Measurements from ENCODE around the gene THBS4.

THBS4 gene

DNA sequence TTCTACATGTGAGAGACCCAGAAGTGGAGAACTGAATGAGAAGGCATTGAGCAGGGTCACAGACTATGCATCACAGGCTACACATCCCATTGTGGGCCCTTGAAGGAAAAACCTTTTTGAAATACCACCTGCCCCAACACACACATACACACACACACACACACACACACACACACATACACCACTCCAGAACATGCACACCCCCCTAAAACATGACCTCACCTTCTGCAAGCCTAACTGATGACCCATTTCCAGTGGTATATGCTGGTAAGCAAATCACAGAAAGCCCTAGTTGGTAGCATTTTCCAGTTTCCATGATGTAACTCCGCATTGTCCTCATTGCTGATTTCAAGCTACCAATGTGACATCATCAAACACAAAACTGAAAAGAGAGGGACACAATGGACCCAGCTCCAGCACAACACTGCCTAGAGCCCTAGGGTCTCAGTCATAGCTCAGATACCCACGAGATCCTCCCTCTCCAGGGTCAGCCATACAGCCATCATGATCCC, 36.4 kb downstream of the THBS4 start:
- Histone ChIP-seq H3K4me1 (peaks cover 76% of the 10 kb centered on the region), H3K27ac (peak overlapping the region; percentile 88; the same call in 1 of the 2 replicates), H3K9ac (no peak overlapping the region), H3K4me3 (peak overlapping the region; percentile 51; the same call in 1 of the 2 replicates), H3K4me2 (peak overlapping the region; percentile 82), H3K36me3 (peaks cover 7% of the 10 kb centered on the region; the same call in 1 of the 2 replicates), H3K27me3 (no peaks in the 10 kb centered on the region), H4K20me1 (no peaks in the 10 kb centered on the region), H3K9me3 (no peaks in the 10 kb centered on the region)
- no peak for TF ChIP-seq Cebpa-rat (IDR thresholded peaks at IDR 0.05)

DNA sequence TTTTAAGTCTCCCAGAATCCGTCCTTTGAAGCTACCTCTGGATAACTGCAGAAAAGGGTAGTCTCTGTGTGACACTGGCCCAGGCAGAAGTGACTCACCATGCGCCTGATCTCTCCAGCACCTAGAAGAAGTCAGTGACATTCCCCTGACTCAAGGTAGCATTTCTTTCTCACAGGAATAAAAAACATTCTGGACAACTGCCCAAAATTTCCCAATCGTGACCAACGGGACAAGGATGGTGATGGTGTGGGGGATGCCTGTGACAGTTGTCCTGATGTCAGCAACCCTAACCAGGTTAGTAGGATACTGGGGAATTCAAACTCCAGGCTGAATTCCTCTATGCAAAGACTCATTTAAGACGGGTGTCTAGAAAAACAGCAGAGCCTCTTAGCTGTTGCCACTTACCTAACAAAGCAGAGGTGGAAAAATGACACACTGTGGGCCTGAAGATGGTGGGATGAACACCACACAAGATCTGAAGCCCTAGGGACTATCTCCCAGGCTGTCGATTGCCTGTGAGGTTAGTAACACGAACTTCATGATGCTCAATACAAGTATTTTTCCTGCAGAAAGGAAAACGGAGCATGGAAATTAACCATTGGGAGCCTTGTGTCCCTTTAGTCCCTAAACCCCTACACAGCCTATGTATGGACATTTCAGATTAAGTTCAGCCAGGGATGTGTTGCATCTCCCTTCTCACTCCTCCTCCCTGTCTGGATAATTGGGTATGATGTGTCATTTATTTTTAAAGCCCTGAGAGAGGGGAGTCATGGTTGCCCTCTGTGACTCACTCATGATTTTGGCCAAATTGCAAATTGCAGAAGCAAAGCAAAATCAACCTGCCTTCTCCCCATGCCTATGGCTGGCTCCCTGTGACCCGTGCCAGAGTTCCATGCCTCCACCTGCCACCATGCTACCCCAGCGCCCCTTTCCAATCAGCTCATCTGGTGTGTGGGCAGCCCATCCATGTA, 37.2 kb downstream of the THBS4 start:
- peaks cover 15% of the 10 kb centered on the region; the same call in 1 of the 2 replicates for H3K36me3 ChIP-seq
- H3K27ac ChIP-seq, result no peak overlapping the region
- no peaks in the 10 kb centered on the region for H3K9me3 ChIP-seq
- TF ChIP-seq Cebpa-rat (IDR thresholded peaks at IDR 0.05), result no peak
- peak overlapping the region; percentile 82; the same call in 1 of the 2 replicates for H3K4me2 ChIP-seq
- H4K20me1 ChIP-seq, result no peaks in the 10 kb centered on the region
- peaks cover 77% of the 10 kb centered on the region for H3K4me1 ChIP-seq
- H3K27me3 ChIP-seq, result no peaks in the 10 kb centered on the region
- H3K9ac ChIP-seq, result no peak overlapping the region
- H3K4me3 ChIP-seq, result no peak overlapping the region

DNA sequence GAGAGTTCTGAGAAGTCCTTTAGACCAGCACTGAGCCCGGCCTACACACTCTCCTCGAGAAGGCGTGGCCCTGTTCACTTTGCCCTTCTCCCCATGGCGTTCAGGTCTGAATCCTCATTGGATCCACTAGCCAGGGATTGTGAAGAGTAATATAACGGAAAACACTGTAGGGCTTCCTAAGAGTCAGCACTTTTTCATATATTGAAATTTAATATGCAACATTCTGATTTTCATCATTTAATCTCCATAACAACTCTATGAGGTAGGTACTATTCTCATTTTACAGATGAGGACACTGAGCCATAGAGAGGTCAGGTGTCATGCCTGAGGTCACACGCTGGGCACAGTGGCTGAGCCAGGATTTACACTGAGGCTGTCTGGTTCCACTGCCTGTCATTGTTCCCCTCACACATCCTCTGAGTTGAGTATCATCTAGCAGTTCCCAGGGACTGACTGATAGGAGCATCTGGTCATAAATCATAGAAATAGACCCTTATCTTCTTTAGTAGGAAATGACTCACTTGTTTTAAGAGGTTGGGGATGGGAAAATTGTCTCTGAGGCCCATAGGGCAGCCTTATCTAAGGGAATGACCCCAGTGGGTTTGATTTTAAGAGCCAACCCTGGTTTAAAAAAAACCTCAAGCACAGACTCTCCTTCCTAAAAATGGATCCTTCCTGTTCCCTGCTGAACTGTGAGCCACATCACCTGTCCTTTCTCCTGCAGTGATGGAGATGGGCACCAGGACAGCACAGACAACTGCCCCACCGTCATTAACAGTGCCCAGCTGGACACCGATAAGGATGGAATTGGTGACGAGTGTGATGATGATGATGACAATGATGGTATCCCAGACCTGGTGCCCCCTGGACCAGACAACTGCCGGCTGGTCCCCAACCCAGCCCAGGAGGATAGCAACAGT, 41.2 kb downstream of the THBS4 start:
- Histone ChIP-seq H3K27ac (peak overlapping the region; percentile 48; the same call in 1 of the 2 replicates), H3K9ac (no peak overlapping the region), H3K27me3 (no peaks in the 10 kb centered on the region), H3K36me3 (peaks cover 46% of the 10 kb centered on the region; the same call in 1 of the 2 replicates), H4K20me1 (no peaks in the 10 kb centered on the region), H3K4me3 (no peak overlapping the region), H3K9me3 (no peaks in the 10 kb centered on the region), H3K4me2 (no peak overlapping the region; the same call in 1 of the 2 replicates), H3K4me1 (peaks cover 37% of the 10 kb centered on the region)
- no peak for TF ChIP-seq Cebpa-rat (IDR thresholded peaks at IDR 0.05)

DNA sequence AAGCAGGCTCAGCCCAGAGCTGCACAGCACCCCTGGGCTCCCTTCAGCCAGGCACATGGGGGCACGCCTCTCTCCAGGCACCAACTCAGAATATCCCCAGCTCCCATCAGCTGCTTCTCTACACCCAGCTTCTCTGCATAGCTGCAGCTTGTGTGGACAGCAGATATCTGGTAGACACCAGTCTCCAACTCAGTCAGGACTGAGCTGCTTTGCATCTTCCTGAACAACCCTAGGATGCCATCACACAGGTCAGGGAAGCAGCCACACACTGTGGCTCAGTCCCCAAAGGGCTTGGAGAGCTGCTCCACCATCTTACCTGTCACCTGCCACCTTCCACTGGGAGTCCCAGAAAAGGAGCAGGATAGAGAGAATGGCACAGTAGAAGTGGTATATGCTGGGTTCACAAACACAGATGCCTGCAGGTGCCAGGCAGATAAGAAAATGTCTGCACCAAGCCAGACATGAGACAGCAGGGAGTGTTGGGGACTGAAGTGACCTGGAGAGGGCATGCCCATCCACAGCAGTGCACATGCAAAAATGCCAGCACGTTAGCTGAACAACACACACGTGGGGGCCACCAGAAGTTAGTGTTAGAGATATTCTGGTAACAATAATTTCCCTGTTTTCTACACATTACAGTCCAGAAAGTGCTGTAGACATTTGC, 42.0 kb downstream of the THBS4 start:
- H3K27ac ChIP-seq, result 0 out of 2 replicates have a peak overlapping the region, but pooled peaks have one; percentile 13

GRCh38 chr5:80078921-80079320, 43.8 kb downstream of the THBS4 start:
- TF ChIP-seq Cebpa-rat (IDR thresholded peaks at IDR 0.05), result no peak
- H3K9ac ChIP-seq, result no peak overlapping the region
- H4K20me1 ChIP-seq, result no peaks in the 10 kb centered on the region
- H3K27ac ChIP-seq, result no peak overlapping the region
- H3K4me1 ChIP-seq, result peaks cover 34% of the 10 kb centered on the region
- no peak overlapping the region for H3K4me2 ChIP-seq
- H3K4me3 ChIP-seq, result no peak overlapping the region
- no peaks in the 10 kb centered on the region for H3K9me3 ChIP-seq
- H3K36me3 ChIP-seq, result peaks cover 49% of the 10 kb centered on the region
- no peaks in the 10 kb centered on the region for H3K27me3 ChIP-seq

More for the DNA sequence above, 42.0 kb downstream of the THBS4 start:
- Histone ChIP-seq H3K9me3 (no peaks in the 10 kb centered on the region), H3K27me3 (no peaks in the 10 kb centered on the region), H3K4me3 (no peak overlapping the region), H3K4me1 (peaks cover 32% of the 10 kb centered on the region), H3K9ac (no peak overlapping the region), H3K4me2 (no peak overlapping the region), H3K36me3 (peaks cover 54% of the 10 kb centered on the region), H4K20me1 (no peaks in the 10 kb centered on the region)
- TF ChIP-seq Cebpa-rat (IDR thresholded peaks at IDR 0.05), result no peak

DNA sequence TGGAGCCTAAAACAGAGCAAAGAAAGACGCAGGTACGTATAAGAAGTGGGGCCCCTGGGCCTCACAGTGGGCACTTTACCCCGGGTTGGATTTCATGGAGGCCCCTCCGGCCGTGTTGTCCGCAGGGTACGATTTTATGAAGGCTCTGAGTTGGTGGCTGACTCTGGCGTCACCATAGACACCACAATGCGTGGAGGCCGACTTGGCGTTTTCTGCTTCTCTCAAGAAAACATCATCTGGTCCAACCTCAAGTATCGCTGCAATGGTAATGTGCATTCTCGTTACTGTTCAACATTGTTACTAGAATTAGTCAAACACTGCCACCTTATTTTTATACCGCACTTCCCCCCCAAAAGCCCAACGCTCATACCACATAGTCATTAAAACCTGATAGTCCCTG, 47.1 kb downstream of the THBS4 start:
- Histone ChIP-seq H3K9me3 (no peaks in the 10 kb centered on the region), H3K36me3 (peaks cover 42% of the 10 kb centered on the region), H3K27ac (peak overlapping the region; percentile 54), H3K27me3 (no peaks in the 10 kb centered on the region), H4K20me1 (no peaks in the 10 kb centered on the region), H3K4me3 (no peak overlapping the region), H3K4me2 (peak overlapping the region; percentile 69), H3K4me1 (peaks cover 29% of the 10 kb centered on the region), H3K9ac (no peak overlapping the region)
- TF ChIP-seq Cebpa-rat (IDR thresholded peaks at IDR 0.05), result no peak

DNA sequence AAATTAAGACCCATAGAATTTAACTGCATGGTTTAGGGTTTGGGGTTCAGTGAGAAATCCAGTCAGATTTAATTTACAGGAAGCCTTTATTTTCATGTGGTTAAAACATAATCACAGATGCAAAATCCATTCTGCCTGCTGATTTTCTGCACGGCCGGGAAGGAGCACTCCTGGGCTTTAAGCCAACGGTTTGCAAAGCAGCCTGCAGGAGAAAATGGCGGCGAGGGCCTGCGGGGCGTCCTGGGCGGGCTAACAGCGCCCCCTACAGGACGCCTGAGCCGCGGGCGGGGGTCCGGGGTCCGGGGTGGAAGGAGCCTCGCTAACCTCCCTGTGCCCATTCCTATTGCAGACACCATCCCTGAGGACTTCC, 47.6 kb downstream of the THBS4 start:
- H3K9me3 ChIP-seq, result no peaks in the 10 kb centered on the region
- H3K4me2 ChIP-seq, result peak overlapping the region; percentile 69
- no peak for TF ChIP-seq Cebpa-rat (IDR thresholded peaks at IDR 0.05)
- peak overlapping the region; percentile 54 for H3K27ac ChIP-seq
- H3K9ac ChIP-seq, result peak overlapping the region; percentile 49; the same call in 1 of the 2 replicates
- peaks cover 29% of the 10 kb centered on the region for H3K4me1 ChIP-seq
- no peaks in the 10 kb centered on the region for H3K27me3 ChIP-seq
- peaks cover 38% of the 10 kb centered on the region for H3K36me3 ChIP-seq
- peak overlapping the region; percentile 21; the same call in 1 of the 2 replicates for H3K4me3 ChIP-seq
- no peaks in the 10 kb centered on the region for H4K20me1 ChIP-seq

- H3K27ac ChIP-seq, result peak overlapping the region; percentile 54
- H3K9ac ChIP-seq, result peak overlapping the region; percentile 49; the same call in 1 of the 2 replicates
- no peaks in the 10 kb centered on the region for H3K9me3 ChIP-seq
- TF ChIP-seq Cebpa-rat (IDR thresholded peaks at IDR 0.05), result no peak
- no peaks in the 10 kb centered on the region for H4K20me1 ChIP-seq
- H3K4me1 ChIP-seq, result peaks cover 29% of the 10 kb centered on the region
- H3K4me2 ChIP-seq, result peak overlapping the region; percentile 69
- H3K4me3 ChIP-seq, result peak overlapping the region; percentile 21; the same call in 1 of the 2 replicates
- peaks cover 32% of the 10 kb centered on the region for H3K36me3 ChIP-seq
- H3K27me3 ChIP-seq, result no peaks in the 10 kb centered on the region
Measured at GRCh38 chr5:80083101-80083890, 48.1 kb downstream of the THBS4 start.
